NCI-H2029 (cell line): Measurements from ENCODE around the gene CYSTM1.
"Not testable (repeated sequence)": the region's sequence is repeated elsewhere in the genome, so short reads cannot be mapped to it uniquely, and the experiment has no call there.

Experiments
- DNase-seq: peaks from one replicate; lab custom pipeline; 2025; lab: John Stamatoyannopoulos, UW

Gene CYSTM1

GRCh38 chr5:140178482-140179116 is 3.6 kb downstream of the CYSTM1 start:
- no peak for DNase-seq

- no peak for DNase-seq
Observed at GRCh38 chr5:140181002-140181483, 6.1 kb downstream of the CYSTM1 start.

- no peak for DNase-seq
Observed at GRCh38 chr5:140181525-140181924, 6.5 kb downstream of the CYSTM1 start.

GRCh38 chr5:140182075-140182711 is 7.2 kb downstream of the CYSTM1 start:
- peak; percentile 39 for DNase-seq

- no peak for DNase-seq
Observed at GRCh38 chr5:140182803-140183367, 7.9 kb downstream of the CYSTM1 start.

GRCh38 chr5:140185409-140185808 is 10.4 kb downstream of the CYSTM1 start:
- DNase-seq = no peak

GRCh38 chr5:140186267-140186671 is 11.3 kb downstream of the CYSTM1 start:
- no peak for DNase-seq

GRCh38 chr5:140189253-140189652 is 14.3 kb downstream of the CYSTM1 start:
- no peak for DNase-seq

GRCh38 chr5:140189977-140190871 is 15.2 kb downstream of the CYSTM1 start:
- no peak for DNase-seq

GRCh38 chr5:140190872-140191218 is 15.9 kb downstream of the CYSTM1 start:
- no peak for DNase-seq

GRCh38 chr5:140192715-140193430 is 17.9 kb downstream of the CYSTM1 start:
- DNase-seq = no peak

GRCh38 chr5:140194662-140195061 is 19.7 kb downstream of the CYSTM1 start:
- DNase-seq = no peak

GRCh38 chr5:140196115-140196814 is 21.3 kb downstream of the CYSTM1 start:
- DNase-seq = no peak

GRCh38 chr5:140197023-140197422 is 22.0 kb downstream of the CYSTM1 start:
- no peak for DNase-seq

GRCh38 chr5:140198915-140199314 is 23.9 kb downstream of the CYSTM1 start:
- DNase-seq = not testable (repeated sequence)

- no peak for DNase-seq
Observed at GRCh38 chr5:140202078-140202477, 27.1 kb downstream of the CYSTM1 start.

- no peak for DNase-seq
Observed at GRCh38 chr5:140202610-140203009, 27.6 kb downstream of the CYSTM1 start.

- DNase-seq = no peak
Observed at GRCh38 chr5:140205216-140205615, 30.2 kb downstream of the CYSTM1 start.

- DNase-seq = no peak
Observed at GRCh38 chr5:140205952-140206351, 31.0 kb downstream of the CYSTM1 start.

- no peak for DNase-seq
Observed at GRCh38 chr5:140207250-140207964, 32.4 kb downstream of the CYSTM1 start.

GRCh38 chr5:140208065-140208464 is 33.1 kb downstream of the CYSTM1 start:
- no peak for DNase-seq
